CD4-positive, alpha-beta T cell (primary cell): Measurements from ENCODE around the gene SELPLG. TPM values are rescaled to one million over a fixed set of nuclear protein-coding genes. Genes with fewer than 3 reads are reported as not detected.

Source experiments
- ATAC-seq: fragments of 200-7000 bp; cut with Tn5 transposase; one replicate; pipeline ENCODE4 v1.10.0; 2022; ENCODE audit warnings: mild to moderate bottlenecking; ENCODE audit not compliant: poor library complexity
- CTCF ChIA-PET: fragments of 350-600 bp; sonication (Branson Sonifier 250); formaldehyde crosslinking; loops from one replicate; lab custom pipeline; 2021; ENCODE audit warnings: antibody characterized with exemption, inconsistent platforms; lab: Charles Lee
- POLR2A ChIA-PET: fragments of 350-600 bp; sonication (Branson Sonifier 250); formaldehyde crosslinking; loops from one replicate; lab custom pipeline; 2021; ENCODE audit warnings: antibody characterized with exemption, inconsistent platforms; lab: Charles Lee
- DNase-seq, 14 experiments: peaks; one replicate each; pipeline ENCODE4 v3.0.0-alpha.2; 2013 to 2020; ENCODE audit warnings: mixed read lengths in 2 of 14
- H3K27ac ChIP-seq, 2 donors: one replicate each; pipeline versions ENCODE4 v1.5.1 to v1.7.0; 2013; ENCODE audit warnings: low read length in 2 of 2, low read depth in 1 of 2, mild to moderate bottlenecking in 1 of 2
- H3K27me3 ChIP-seq, 2 experiments: 1 replicate in 1 of 2; 2 replicates in 1 of 2; pipeline versions ENCODE4 v1.6.1 to v1.7.0; 2013; ENCODE audit warnings: low read length in 2 of 2, control low read depth in 1 of 2, mild to moderate bottlenecking in 1 of 2, moderate library complexity in 1 of 2; ENCODE audit not compliant: insufficient read depth in 2 of 2, control insufficient read depth in 1 of 2
- H3K36me3 ChIP-seq: one replicate; pipeline ENCODE4 v1.6.1; 2013; ENCODE audit warnings: low read length, control low read depth; ENCODE audit not compliant: insufficient read depth
- H3K4me1 ChIP-seq: one replicate; pipeline ENCODE4 v1.6.1; 2013; ENCODE audit warnings: low read length, control low read depth; ENCODE audit not compliant: insufficient read depth
- H3K4me3 ChIP-seq: one replicate; pipeline ENCODE4 v1.5.1; 2013; ENCODE audit warnings: mild to moderate bottlenecking, low read length, moderate library complexity
- H3K9me3 ChIP-seq, 2 experiments: 1 replicate in 1 of 2; 2 replicates in 1 of 2; pipeline versions ENCODE4 v1.6.1 to v1.7.0; 2013; ENCODE audit warnings: low read length in 2 of 2, mild to moderate bottlenecking in 2 of 2, control low read depth in 1 of 2, moderate library complexity in 1 of 2; ENCODE audit not compliant: control insufficient read depth in 1 of 2, insufficient read depth in 1 of 2
- H3K27ac Mint-ChIP-seq: one replicate; pipeline ENCODE4 v1.8.0; 2020; ENCODE audit warnings: mixed read lengths
- H3K27me3 Mint-ChIP-seq: one replicate; pipeline ENCODE4 v1.8.0; 2021; ENCODE audit warnings: mixed read lengths
- H3K36me3 Mint-ChIP-seq: one replicate; pipeline ENCODE4 v1.8.0; 2021; ENCODE audit warnings: low read depth, mixed read lengths
- H3K4me1 Mint-ChIP-seq: one replicate; pipeline ENCODE4 v1.8.0; 2021; ENCODE audit warnings: low read depth, mixed read lengths
- H3K4me3 Mint-ChIP-seq: one replicate; pipeline ENCODE4 v1.8.0; 2020; ENCODE audit warnings: mild to moderate bottlenecking, mixed read lengths
- H3K9me3 Mint-ChIP-seq: one replicate; pipeline ENCODE4 v1.8.0; 2020; ENCODE audit warnings: mixed read lengths
- CTCF ChIP-seq: fragments of 200-600 bp; IDR thresholded peaks from one replicate; pipeline ENCODE4 v1.8.0; 2022; ENCODE audit warnings: antibody characterized with exemption, mild to moderate bottlenecking
- intact Hi-C, 2 experiments: fragments of 100-400 bp; cut with DNase I in 1 of 2; cut with micrococcal nuclease in 1 of 2; formaldehyde crosslinking; loops; one replicate each; pipeline versions ENCODE4 v1.15.1 to v1.9.0; 2023 to 2025; cut with DNase I, micrococcal nuclease
- total RNA-seq, 174 experiments: library from RNA in 2 of 174; stranded (reverse) in 2 of 174; gene quantifications; one replicate each; pipeline ENCODE4 v1.2.3 and lab custom pipeline; 2021 to 2026

Gene SELPLG
- total RNA-seq, 2 experiments from 2014 or later: 25.7 to 27.8 TPM

GRCh38 chr12:108602209-108602705, 31.4 kb downstream of the SELPLG start:
- H3K9me3 ChIP-seq: no peaks in the 10 kb centered on the region
- Mint-ChIP-seq H3K36me3 (no peaks in the 10 kb centered on the region), H3K4me3 (no peak overlapping the region), H3K4me1 (no peaks in the 10 kb centered on the region), H3K27ac (no peak overlapping the region), H3K27me3 (no peaks in the 10 kb centered on the region), H3K9me3 (no peaks in the 10 kb centered on the region)
- intact Hi-C loops: no loop called here
- no peaks in the 10 kb centered on the region for H3K4me1 ChIP-seq
- no peak overlapping the region for H3K27ac ChIP-seq
- no peaks in the 10 kb centered on the region for H3K27me3 ChIP-seq
- no peaks in the 10 kb centered on the region for H3K36me3 ChIP-seq
- POLR2A ChIA-PET: no interaction called here
- CTCF ChIA-PET: no interaction called here
- ATAC-seq (no peak), DNase-seq (no peak)
- no peak overlapping the region for H3K4me3 ChIP-seq
- no peak for TF ChIP-seq CTCF

- H3K36me3 Mint-ChIP-seq: no peaks in the 10 kb centered on the region
- no peaks in the 10 kb centered on the region for H3K27me3 ChIP-seq
- no peaks in the 10 kb centered on the region for H3K36me3 ChIP-seq
- H3K27ac Mint-ChIP-seq: no peak overlapping the region
- DNase-seq: no peak
- no peak for ATAC-seq
- H3K4me1 Mint-ChIP-seq: no peaks in the 10 kb centered on the region
- TF ChIP-seq CTCF: no peak
- no peak overlapping the region for H3K4me3 Mint-ChIP-seq
- no peak overlapping the region for H3K27ac ChIP-seq
- H3K9me3 Mint-ChIP-seq: no peaks in the 10 kb centered on the region
- intact Hi-C loops: no loop called here
- H3K9me3 ChIP-seq: no peaks in the 10 kb centered on the region
- H3K4me1 ChIP-seq: no peaks in the 10 kb centered on the region
- POLR2A ChIA-PET: interaction anchor here (0.7 kb wide), 1 partner anchor 61 kb away, joined by 4 read pairs; no protein-coding TSS in a partner anchor
- no peak overlapping the region for H3K4me3 ChIP-seq
- no peaks in the 10 kb centered on the region for H3K27me3 Mint-ChIP-seq
- CTCF ChIA-PET: interaction anchor here (1.8 kb wide), 1 partner anchor 18 kb away, joined by 6 read pairs; no protein-coding TSS in a partner anchor
Observed at GRCh38 chr12:108600702-108601007, 33.0 kb downstream of the SELPLG start.

GRCh38 chr12:108599948-108600701, 33.6 kb downstream of the SELPLG start:
- POLR2A ChIA-PET: interaction anchor here (0.7 kb wide), 1 partner anchor 62 kb away, joined by 4 read pairs; no protein-coding TSS in a partner anchor
- H3K36me3 Mint-ChIP-seq: no peaks in the 10 kb centered on the region
- intact Hi-C loops: no loop called here

More at GRCh38 chr12:108599948-108600701, 33.6 kb downstream of the SELPLG start:
- Mint-ChIP-seq H3K27me3 (no peaks in the 10 kb centered on the region), H3K9me3 (no peaks in the 10 kb centered on the region), H3K4me1 (no peaks in the 10 kb centered on the region), H3K4me3 (no peak overlapping the region), H3K27ac (no peak overlapping the region)
- DNase-seq (no peak), ATAC-seq (no peak)
- Histone ChIP-seq H3K4me3 (no peak overlapping the region), H3K4me1 (no peaks in the 10 kb centered on the region), H3K27ac (no peak overlapping the region), H3K36me3 (no peaks in the 10 kb centered on the region), H3K9me3 (no peaks in the 10 kb centered on the region), H3K27me3 (no peaks in the 10 kb centered on the region)
- CTCF ChIA-PET: interaction anchor here (1.8 kb wide), 1 partner anchor 18 kb away, joined by 6 read pairs; no protein-coding TSS in a partner anchor
- TF ChIP-seq CTCF: no peak
